ENCODE data around the gene CHRNA4. TPM values are rescaled to one million over a fixed set of nuclear protein-coding genes. Genes with fewer than 3 reads are reported as not detected.

CHRNA4 gene
- total and polyA plus RNA-seq, 2 of the 4 experiments (the other 2 are of a cell fraction): not detected

DNA sequence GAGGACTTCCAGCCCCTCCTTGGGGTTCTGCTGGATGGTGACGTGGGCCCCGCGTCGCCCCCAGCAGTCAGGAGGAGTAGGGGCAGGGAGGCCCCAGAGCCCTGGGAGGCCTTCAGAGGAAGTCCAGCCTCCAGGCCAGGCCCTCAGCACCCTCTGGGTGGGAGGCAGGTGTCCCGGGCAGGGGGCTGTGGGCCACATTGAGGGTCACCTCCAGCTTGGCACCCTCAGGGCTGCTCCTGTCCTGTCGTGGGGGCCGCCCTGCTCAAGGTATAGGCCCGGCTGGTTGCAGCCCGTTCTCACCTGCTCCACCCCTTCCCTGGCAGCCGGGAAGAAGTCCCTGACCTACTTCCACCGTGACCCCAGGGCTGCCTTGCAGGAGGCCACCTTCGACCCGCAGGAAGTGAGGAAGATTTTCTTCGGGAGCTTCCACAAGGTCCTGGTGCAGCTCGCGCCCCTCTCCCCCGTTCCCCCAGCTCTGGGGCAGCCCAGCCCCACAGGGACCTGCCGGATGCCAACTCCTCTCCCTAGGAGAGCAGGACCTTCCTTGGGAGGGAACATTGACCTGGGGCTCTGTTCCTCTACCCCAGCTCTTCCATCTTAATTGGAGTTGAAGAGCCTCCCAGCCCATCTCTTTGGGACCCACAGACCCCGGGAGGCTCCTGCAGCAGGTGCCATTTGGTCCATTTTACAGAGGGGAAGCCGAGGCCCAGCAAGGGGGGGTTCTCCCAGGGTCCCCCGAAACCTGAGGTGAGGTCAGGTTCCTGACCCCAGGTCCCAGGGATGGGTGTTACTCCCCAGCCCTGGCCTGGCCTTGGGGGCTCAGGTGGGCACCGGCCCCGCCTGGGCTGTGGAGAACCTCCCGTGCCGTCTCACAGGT is 41.7 kb downstream of the CHRNA4 start:
- intact Hi-C loops (cut with micrococcal nuclease): no loop called here
- Histone ChIP-seq H3K4me3 (ENCODE audit: insufficient read depth, low read depth, low read length) (no peak overlapping the region), H4K5ac (ENCODE audit: low read depth, low read length) (no peak overlapping the region), H2AFZ (replicated peaks; ENCODE audit: low read length, poor library complexity) (no peak overlapping the region), H4K91ac (ENCODE audit: insufficient read depth, low read depth, low read length) (no peak overlapping the region), H3K9ac (ENCODE audit: low read depth, low read length) (no peak overlapping the region), H2BK15ac (ENCODE audit: low read depth, low read length) (no peak overlapping the region), H3K79me1 (ENCODE audit: low read depth in 1 of 2, low read length in 2 of 2) (no peaks in the 10 kb centered on the region), H2BK20ac (ENCODE audit: low read depth, low read length) (no peak overlapping the region), H3K27me3 (ENCODE audit: control insufficient read depth, insufficient read depth, low read length) (peaks cover 47% of the 10 kb centered on the region), H2AK9ac (replicated peaks; ENCODE audit: low read depth, low read length, poor library complexity) (no peak overlapping the region), H4K20me1 (ENCODE audit: insufficient read depth, low read length) (no peaks in the 10 kb centered on the region), H3K18ac (ENCODE audit: low read depth, low read length) (no peak overlapping the region), H3K23ac (ENCODE audit: low read depth, low read length) (no peak overlapping the region), H3K9me1 (ENCODE audit: insufficient read depth, low read length) (no peaks in the 10 kb centered on the region), H2BK120ac (ENCODE audit: low read depth, low read length) (no peak overlapping the region), H4K8ac (ENCODE audit: low read depth in 2 of 2, low read length in 2 of 2) (no peak overlapping the region), H3K4ac (ENCODE audit: low read depth, low read length) (no peak overlapping the region), H3K4me1 (ENCODE audit: control insufficient read depth, insufficient read depth, low read length) (peaks cover 7% of the 10 kb centered on the region; the same call in 1 of the 2 replicates), H3K9me3 (ENCODE audit: control insufficient read depth, insufficient read depth, low read length) (no peaks in the 10 kb centered on the region), H2AK5ac (ENCODE audit: low read depth, low read length) (no peak overlapping the region), H3K36me3 (ENCODE audit: control insufficient read depth, insufficient read depth, low read length) (no peaks in the 10 kb centered on the region), H3K56ac (ENCODE audit: extremely low read depth, insufficient read depth, low read length) (no peak overlapping the region), H2BK5ac (ENCODE audit: low read depth, low read length, poor library complexity, severe bottlenecking) (no peak overlapping the region), H3K14ac (replicated peaks; ENCODE audit: low read depth, low read length) (no peak overlapping the region), H3K4me2 (ENCODE audit: low read depth, low read length) (no peak overlapping the region), H3K27ac (ENCODE audit: insufficient read depth, low read length) (no peak overlapping the region)
- in situ Hi-C loops (cut with MboI; ENCODE audit: low sequenced_read_pairs): no loop called here
- ChIA-PET CTCF (interaction anchor here (0.9 kb wide), 1 partner anchor 10 kb away, joined by 3 read pairs; no protein-coding TSS in a partner anchor), POLR2A (ENCODE audit: unreplicated experiment) (no interaction called here)
- ATAC-seq (ENCODE audit: low read depth) (no peak), DNase-seq (no peak)
- dilution Hi-C loops (cut with HindIII; ENCODE audit: low sequenced_read_pairs, unreplicated experiment): no loop called here
- no TSS peak for BruUV-seq (replicated peaks)
- no peak for TF ChIP-seq CEBPB (IDR thresholded peaks at IDR 0.05; ENCODE audit: low read depth, low read length)
- TF ChIP-seq, protein P1, sequence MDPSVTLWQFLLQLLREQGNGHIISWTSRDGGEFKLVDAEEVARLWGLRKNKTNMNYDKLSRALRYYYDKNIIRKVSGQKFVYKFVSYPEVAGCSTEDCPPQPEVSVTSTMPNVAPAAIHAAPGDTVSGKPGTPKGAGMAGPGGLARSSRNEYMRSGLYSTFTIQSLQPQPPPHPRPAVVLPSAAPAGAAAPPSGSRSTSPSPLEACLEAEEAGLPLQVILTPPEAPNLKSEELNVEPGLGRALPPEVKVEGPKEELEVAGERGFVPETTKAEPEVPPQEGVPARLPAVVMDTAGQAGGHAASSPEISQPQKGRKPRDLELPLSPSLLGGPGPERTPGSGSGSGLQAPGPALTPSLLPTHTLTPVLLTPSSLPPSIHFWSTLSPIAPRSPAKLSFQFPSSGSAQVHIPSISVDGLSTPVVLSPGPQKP (IDR thresholded peaks at IDR 0.05; ENCODE audit: borderline replicate concordance, low read depth, low read length): no peak
- no peak for TF ChIP-seq MAZ (IDR thresholded peaks at IDR 0.05; ENCODE audit: borderline replicate concordance, low read depth, low read length)
- TF ChIP-seq BHLHE40 (IDR thresholded peaks at IDR 0.05; ENCODE audit: low read depth, low read length): no peak
- no peak for TF ChIP-seq RAD21 (IDR thresholded peaks at IDR 0.05; ENCODE audit: low read length)
- no peak for TF ChIP-seq FOS (IDR thresholded peaks at IDR 0.05; ENCODE audit: low read depth, low read length)
- TF ChIP-seq POLR2A (IDR thresholded peaks at IDR 0.05; ENCODE audit: low read depth, low read length): no peak
- TF ChIP-seq, protein P2, sequence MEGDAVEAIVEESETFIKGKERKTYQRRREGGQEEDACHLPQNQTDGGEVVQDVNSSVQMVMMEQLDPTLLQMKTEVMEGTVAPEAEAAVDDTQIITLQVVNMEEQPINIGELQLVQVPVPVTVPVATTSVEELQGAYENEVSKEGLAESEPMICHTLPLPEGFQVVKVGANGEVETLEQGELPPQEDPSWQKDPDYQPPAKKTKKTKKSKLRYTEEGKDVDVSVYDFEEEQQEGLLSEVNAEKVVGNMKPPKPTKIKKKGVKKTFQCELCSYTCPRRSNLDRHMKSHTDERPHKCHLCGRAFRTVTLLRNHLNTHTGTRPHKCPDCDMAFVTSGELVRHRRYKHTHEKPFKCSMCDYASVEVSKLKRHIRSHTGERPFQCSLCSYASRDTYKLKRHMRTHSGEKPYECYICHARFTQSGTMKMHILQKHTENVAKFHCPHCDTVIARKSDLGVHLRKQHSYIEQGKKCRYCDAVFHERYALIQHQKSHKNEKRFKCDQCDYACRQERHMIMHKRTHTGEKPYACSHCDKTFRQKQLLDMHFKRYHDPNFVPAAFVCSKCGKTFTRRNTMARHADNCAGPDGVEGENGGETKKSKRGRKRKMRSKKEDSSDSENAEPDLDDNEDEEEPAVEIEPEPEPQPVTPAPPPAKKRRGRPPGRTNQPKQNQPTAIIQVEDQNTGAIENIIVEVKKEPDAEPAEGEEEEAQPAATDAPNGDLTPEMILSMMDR (conservative IDR thresholded peaks at IDR 0.05; ENCODE audit: low read depth, low read length): no peak
- TF ChIP-seq RFX5 (IDR thresholded peaks at IDR 0.05; ENCODE audit: low read depth, low read length): no peak
- TF ChIP-seq RCOR1 (IDR thresholded peaks at IDR 0.05; ENCODE audit: insufficient replicate concordance, low read length): no peak
- TF ChIP-seq, protein P3, sequence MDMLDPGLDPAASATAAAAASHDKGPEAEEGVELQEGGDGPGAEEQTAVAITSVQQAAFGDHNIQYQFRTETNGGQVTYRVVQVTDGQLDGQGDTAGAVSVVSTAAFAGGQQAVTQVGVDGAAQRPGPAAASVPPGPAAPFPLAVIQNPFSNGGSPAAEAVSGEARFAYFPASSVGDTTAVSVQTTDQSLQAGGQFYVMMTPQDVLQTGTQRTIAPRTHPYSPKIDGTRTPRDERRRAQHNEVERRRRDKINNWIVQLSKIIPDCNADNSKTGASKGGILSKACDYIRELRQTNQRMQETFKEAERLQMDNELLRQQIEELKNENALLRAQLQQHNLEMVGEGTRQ (IDR thresholded peaks at IDR 0.05; ENCODE audit: low read depth, low read length): no peak
- 88% methylated on average over 8 of the region's 25 CpGs; no CpG with 5 or more reads in 1 of the 2 experiments for WGBS, 2 experiments (ENCODE audit: extremely low coverage in 2 of 2, insufficient read length in 1 of 2)
